NCI-H748 (cell line): Measurements from ENCODE around the gene SPIRE2.
"Not testable (repeated sequence)": the region's sequence is repeated elsewhere in the genome, so short reads cannot be mapped to it uniquely, and the experiment has no call there.

Source experiments
- DNase-seq: peaks from one replicate; lab custom pipeline; 2025; ENCODE audit not compliant: unreplicated experiment; lab: John Stamatoyannopoulos, UW

SPIRE2 gene

DNA sequence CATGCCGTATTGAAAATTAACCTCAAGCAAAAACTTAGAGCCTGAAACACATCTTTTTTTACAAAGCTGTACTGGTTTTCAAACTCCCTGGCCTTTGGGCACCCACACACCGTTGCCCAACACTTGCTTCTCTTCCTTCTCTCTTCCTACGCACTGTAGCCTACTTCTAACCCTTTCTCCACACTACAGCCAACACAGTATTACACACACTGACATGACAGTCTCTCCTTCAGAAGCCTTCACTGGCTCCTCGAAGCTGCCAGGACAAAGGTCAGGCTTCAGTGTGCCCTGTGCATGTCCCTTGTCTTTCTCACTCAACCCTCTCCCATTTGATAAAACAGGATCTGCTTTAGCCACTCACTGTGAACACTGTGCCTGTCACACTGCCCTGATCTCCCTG lies 19.8 kb upstream of the SPIRE2 start:
- no peak for DNase-seq

DNA sequence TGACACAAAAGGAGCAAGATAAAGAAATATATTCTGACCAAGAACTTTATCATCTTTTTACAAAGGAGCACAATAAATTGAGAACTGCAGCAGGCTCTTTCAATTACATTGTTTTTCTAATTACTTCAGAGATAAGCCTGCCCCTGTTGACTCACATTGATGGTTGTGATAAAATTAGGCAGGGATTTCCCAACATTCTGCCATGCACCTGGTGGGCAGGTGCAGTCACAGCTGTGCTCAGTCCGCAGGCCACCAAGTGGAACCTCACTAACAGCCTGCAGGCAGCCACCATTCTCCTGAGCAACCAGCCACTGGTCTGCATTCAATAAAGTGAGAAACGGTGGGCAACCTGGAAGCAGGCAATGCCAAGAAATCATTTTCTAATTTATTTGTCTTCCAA lies 17.0 kb upstream of the SPIRE2 start:
- DNase-seq, result peak; percentile 56

DNA sequence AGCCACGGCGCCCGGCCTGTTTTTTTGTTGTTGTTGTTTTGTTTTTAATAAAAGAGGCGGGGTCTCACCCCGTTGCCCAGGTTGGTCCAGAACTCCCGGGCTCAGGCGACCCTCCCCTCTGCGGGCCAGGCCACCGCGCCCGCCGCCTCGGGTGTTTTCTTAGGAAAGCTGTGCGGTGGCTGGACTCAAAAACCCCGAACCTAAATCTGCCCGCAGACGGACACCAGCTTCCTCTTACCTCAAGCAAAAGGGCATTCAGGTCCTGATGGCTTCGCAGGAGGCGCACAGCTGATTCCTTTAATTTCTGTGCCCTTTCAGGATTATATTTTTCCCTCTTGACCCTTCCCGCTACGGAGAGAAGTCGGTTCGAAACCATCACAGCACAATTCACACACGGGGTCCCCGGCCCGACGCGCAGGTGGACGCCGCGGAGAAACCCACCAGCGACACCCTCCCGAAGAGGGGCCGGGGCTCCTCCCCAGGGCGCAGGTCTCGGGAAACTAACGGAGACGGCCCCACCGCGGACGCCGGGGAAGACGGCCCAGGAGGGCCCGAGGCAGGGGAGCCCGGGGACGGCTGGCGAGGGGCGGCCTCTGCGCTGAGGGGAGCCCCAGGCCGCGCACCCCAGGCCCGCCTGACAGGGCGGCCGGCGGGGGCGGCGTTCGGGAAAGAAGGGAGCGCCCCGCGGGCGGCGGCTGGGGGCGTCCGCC lies 12.5 kb upstream of the SPIRE2 start:
- DNase-seq, result peak; percentile 28

DNA sequence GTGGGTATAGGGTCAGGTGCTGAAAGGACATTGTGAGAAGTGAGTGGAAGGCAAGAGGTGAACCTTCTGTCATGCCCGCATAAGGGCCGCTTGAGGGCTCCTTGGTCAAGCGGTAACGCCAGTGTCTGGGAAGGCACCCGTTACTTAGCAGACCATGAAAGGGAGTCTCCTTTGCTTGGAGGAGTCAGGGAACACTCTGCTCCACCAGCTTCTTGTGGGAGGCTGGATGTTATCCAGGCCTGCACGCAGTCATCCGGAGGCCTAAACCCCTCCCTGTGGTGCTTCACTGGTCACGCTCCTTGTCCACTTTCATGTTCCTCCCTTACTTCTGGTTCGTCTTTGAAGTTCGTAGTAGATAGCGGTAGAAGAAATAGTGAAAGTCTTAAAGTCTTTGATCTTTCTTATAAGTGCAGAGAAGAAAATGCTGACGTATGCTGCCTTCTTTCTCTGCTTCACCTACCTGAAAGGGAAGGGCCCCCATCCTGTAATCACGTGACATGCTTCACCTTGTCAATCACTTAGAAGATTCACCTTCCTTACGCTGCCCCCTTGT lies 9.3 kb upstream of the SPIRE2 start:
- not testable (repeated sequence) for DNase-seq

GRCh38 chr16:89819448-89819847 lies 8.8 kb upstream of the SPIRE2 start:
- DNase-seq, result not testable (repeated sequence)

DNA sequence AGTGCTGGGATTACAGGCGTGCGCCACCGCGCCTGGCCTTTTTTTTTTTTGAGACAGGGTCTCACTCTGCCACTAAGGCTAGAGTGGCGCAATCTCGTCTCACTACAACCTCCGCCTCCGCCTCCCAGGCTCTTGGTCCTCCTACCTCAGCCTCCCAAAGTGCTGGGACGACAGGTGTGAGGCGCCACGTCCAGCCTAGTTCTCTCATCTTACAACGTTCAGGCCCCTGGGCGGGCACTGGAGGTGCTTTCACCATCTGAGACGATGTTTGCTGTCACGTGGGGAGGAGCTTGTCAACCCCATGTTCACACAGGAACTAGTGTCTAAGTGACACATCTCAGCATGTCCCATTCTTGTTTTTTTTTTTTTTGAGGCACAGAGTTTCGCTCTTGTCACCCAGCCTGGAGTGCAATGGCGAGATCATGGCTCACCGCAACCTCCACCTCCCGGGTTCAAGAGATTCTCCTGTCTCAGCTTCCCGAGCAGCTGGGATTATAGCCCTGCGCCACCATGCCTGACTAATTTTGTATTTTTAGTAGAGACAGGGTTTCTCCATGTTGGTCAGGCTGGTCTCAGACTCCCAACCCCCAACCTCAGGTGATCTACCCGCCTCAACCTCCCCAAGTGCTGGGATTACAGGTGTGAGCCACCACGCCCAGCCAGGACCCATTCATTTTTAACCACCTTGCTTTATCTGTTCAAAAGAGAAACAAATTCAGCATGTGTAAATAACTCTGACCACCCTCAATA lies 6.7 kb upstream of the SPIRE2 start:
- no peak for DNase-seq

- peak; percentile 49 for DNase-seq
Observed at GRCh38 chr16:89822188-89823086, 5.8 kb upstream of the SPIRE2 start.

DNA sequence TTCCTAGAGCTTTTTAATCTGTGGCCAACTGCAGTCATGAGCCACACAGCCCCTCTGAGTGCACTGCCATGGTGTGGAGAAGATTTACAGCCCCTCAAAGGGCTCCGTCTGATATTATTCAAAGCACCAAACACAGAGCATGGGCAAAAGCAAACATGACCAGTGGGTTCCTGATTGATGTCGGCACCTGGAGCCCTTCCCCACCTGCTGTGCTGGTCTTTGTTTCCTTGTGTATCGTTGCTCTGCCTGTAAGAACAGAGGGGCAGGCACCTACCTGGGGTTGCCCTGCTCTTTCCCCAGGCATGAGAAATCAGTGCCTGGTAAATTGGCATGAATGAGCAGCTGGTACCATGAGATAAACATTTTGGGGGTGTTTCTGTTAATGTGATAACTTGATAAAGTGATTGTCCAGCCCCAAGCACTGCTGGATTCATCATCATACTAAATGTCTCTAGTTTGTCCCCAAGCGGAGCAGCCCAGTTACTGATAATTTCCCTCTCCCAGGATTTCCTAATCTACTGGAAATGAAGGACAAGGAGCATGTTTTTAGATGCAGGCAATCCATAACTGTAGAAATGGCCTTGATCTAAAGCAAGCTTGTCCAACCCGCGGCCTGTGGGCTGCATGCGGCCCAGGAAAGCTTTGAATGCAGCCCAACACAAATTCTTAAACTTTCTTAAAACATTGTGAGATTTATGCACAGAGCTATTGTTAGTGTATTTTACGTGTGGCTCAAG lies 5.0 kb upstream of the SPIRE2 start:
- DNase-seq, result peak; percentile 91

DNA sequence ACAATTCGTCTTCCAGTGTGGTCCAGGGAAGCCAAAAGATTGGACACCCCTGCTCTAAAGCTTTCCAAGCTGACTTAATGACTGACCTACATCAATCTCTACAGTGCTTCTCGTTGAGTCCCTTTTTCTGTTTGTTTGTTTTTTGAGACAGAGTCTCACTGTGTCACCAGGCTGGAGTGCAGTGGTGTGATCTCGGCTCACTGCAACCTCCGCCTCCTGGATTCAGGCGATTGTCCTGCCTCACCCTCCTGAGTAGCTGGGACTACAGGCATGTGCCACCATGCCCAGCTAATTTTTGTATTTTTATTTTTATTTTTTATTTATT lies 4.5 kb upstream of the SPIRE2 start:
- peak; percentile 2 for DNase-seq

- DNase-seq, result no peak
Observed at GRCh38 chr16:89826531-89827382, 1.5 kb upstream of the SPIRE2 start.

DNA sequence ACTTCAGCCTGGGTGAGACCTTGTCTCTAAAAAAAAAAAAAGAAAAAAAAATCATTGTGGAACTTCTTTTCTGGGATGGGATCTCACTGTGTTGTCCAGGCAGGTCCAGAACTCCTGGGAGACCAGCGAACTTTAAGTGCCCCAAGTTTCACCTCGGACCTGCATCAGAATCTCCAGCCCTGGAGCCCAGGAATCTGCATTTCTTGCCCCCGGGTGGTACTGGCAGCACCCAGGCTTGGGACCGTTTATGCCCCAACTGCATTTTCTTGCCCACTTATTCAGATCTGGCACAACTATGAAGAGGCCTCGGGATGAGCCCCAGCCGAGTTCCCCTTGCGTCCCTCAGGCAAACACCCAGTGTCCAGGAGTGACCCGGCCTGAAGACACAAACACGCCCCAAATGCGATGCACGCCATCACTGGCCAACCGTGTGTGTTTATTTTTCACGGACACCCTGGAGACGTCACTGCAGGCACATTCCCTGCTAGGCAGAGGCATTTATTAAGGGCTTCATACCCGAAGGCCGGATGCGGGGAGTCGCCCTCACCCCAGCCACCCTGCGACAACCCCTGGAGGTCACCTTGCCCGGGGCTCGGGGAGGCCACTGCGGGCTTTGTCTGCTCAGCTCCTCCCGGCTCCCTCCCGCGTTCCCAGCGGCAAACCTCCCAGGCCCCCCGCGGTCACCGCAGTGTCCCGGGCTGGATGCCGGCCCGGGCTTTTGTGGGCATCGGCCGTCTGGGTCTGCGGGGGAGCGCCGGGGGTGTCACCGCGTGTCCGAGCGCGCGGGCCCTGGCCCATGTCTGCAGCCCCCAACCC lies 684 bp upstream of the SPIRE2 start:
- peak; percentile 50 for DNase-seq

DNA sequence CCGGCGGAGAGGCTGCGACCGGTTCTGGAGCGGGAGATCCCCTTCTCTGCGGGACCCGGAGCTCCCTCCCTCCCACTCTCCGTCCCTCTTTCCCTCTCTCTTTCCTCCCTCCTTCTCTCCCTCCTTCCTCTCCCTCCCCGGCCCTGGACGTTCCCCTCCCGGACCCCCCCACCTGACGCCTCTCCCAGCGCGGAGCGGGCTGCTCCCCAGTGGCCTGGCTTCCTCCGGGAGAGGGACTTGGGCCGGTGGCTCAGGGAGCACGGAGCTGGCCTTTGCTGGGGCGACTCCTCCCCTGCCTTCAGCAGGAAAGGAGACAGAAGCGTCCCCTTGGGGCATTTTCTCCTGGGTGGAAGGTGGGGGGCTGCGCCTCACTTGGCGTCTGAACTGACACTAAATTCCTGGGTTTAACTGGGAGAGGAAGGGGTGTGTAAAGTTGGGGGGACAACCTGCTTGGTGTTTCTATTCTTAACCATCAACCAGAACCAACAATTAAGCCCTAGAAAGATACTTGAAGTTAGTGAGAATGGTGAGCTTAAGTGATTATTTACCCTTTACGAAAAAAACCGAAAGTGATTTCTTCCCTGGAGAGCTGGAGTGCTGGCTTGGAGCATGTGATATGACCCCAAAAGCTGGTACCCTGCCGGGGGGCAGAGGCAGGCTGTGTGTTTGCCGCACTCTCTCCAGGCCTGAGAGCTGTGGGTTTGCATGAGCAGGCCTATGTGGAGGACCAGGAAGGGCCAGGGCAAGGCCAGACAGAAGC lies 775 bp downstream of the SPIRE2 start:
- peak; percentile 56 for DNase-seq

DNA sequence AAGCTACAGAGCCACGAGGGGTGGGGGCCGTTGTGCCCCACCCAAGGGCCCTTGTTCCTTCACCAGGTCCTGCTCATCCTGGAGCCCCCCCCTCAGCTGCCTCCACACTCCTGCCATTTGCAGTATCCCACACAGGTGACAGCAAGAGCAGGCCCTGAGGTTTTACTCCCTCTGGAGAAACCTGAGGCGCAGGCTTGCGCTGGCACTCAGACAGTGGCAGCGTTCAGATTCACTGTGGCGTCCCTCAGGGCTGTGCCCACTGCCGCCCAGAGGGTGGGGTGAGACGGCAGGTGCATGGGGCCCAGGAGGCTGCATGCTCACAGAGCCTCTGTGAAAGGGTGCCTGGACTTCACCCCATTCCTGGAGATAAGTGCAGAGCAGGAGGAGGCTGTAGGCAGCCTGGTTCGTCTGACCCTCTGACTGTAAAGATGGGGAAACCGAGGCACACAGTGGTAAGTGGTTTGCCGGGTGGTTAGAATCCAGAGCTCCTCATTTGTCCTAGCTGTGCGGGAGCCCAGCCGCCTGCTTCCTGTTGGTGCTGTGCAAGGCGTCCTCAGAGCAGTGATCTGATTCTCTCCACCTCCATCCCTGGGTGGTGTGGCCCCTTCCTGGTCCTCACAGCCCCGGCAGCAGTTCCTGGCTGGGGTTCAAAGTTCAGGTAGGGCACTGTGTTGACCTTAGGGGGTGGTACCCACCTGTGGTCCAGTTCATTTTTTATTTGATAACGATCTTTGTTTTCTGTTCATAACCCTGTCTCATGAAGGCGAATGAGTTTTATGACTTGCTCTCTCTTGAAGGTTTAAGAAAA lies 1.6 kb downstream of the SPIRE2 start:
- DNase-seq, result peak; percentile 21

DNA sequence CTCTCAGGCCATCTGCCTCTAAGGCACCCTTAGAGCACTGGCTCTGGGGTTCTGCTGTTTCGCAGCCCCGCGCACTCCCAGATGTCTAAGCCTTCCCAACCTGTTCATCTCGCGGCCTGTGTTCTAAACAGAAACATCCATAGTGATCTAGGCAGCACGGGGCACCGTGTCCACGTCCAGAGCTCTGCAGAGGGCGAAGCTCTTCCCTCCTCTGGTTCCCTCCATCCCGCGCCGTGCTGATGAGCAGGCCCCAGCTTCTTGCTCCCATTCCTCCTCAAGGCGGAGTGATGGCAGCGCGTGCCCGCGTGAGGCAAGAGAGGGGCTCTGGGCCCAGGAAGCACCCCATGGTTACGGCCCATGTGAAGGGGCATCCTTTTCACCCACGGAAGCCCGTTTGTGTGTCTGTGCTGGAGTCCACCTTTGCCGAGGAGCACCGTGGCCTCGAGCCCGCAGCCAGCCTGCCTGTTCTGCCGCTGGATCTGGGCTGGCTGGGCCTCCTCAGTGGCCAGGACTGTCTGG lies 3.6 kb downstream of the SPIRE2 start:
- no peak for DNase-seq

- DNase-seq, result not testable (repeated sequence)
Observed at GRCh38 chr16:89833664-89834363, 5.5 kb downstream of the SPIRE2 start.

DNA sequence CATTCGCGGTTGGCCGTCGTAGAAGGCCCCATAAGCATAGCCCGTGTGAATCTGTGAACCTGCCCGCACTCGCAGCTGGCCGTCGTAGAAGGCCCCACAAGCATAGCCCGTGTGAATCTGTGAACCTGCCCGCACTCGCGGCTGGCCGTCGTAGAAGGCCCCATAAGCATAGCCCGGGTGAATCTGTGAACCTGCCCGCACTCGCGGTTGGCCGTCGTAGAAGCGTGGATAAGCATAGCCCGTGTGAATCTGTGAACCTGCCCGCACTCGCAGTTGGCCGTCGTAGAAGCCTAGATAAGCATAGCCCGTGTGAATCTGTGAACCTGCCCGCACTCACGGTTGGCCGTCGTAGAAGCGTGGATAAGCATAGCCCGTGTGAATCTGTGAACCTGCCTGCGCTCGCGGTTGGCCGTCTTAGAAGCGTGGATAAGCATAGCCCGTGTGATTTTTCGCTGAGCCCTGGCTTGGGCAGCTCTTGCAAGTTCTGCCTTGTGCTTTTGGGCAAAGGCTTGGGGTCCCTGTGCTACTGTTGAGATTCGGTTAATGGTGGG lies 6.6 kb downstream of the SPIRE2 start:
- not testable (repeated sequence) for DNase-seq
